Stimulated activated CD8-positive, alpha-beta memory T cell treated with anti-CD3 and anti-CD28 coated beads, Interleukin-4, amount 100 ng/mL, for 1 hour (primary cell): ENCODE data around the gene DDX27.

Experiments
- DNase-seq, 2 donors: peaks; one replicate each; pipeline ENCODE4 v3.0.0-alpha.2; 2020; ENCODE audit warnings: low read depth in 2 of 2, low spot score in 1 of 2

The DDX27 gene

DNA sequence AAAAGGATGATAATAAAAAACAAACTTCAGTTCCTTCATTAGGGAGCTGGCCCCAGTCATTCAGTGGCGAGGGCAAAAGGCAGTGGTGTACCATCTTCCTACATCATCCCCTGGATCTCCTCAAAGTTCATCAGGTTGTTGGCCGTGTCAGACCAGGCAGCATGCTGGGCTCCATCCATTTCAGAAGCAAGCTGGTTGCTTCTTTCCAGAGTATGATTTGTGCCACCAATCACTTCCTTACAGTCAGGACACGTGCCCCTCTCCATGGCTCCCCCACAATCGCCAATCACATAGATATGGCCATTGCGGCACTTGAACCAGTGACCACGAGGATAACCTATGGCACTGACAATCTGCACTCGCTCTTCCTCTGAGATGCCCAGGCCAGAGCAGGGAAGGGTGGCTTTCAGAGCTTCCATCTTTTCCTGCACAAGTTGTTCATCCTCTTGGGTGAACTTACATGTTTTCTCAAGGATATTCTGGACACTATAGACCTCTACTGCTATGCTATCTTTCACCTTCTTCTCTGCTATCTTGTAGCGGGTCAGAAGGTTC lies 28.0 kb downstream of the DDX27 start:
- DNase-seq = no peak

DNA sequence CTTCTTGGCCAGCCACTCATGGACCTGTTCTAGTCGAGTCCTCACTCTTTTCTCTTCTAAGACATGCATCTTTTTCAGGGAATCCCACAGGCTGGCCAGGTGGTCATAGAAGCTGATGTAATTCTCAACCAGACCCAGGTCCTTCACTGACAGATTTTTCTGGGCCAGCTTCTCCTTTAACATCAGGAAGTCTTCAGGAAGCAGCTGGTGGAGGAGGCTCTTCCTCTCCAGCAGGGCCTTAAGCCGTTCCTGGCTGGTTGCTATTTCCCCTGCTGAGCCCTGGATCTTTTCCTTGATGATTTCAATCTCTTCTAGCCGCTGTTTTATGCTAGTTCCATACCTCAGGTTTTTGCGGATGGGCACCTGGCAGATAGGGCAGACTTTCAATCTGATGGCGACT lies 28.6 kb downstream of the DDX27 start:
- no peak for DNase-seq

DNA sequence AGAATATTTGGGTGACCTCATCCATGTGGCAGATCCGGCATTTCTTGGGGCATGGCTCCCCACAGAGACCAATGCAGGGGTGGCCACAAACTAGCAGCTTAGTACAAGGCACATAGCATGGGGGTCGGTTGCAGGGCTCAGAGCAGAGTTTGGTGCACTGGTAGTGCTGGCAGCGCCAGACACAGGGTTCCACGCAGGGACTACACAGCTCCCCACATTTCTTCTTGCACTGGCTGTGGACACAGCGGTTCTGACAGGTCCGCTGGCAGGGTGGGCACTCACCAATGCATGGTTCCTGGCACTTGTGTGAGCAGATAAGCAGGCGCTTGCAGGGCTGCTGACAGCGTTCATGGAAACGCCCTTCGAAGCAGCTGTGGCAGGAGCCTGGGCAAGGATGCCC lies 29.1 kb downstream of the DDX27 start:
- no peak for DNase-seq

DNA sequence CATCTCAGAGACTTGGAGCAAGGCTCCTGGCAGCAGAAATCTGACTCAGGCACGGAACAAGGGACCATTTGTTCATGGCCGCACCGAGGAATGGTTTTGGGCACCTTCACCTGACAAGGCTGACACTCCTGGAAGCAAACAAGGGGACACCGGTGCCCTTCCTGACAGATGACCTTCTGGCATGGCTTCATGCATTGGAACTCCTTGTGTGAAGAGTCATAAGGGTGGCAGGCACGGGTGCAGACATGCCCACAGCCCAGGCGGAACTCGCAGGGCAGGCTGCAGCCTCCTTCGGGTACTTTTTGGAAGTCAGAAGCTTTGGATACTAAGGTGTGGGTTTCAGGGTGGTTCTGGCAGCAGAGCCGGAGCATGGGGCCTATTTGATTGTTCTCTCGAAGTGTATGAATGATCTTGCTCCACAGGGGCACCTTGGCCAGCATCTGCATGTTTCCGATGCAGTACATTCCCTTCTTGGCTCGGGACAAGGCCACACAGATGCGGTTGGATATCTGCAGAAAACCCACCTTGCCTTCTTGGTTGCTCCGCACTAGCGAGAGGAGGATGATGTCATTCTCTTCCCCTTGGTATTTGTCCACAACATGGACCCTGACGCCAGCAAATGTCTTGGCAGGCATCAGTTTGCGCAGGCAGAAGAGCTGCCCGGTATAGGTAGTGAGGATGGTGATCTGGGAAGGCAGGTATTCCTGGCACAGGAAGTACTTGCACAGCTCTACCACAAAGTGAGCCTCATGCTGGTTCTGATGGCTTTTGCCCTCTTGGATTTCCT lies 29.9 kb downstream of the DDX27 start:
- DNase-seq = no peak

DNA sequence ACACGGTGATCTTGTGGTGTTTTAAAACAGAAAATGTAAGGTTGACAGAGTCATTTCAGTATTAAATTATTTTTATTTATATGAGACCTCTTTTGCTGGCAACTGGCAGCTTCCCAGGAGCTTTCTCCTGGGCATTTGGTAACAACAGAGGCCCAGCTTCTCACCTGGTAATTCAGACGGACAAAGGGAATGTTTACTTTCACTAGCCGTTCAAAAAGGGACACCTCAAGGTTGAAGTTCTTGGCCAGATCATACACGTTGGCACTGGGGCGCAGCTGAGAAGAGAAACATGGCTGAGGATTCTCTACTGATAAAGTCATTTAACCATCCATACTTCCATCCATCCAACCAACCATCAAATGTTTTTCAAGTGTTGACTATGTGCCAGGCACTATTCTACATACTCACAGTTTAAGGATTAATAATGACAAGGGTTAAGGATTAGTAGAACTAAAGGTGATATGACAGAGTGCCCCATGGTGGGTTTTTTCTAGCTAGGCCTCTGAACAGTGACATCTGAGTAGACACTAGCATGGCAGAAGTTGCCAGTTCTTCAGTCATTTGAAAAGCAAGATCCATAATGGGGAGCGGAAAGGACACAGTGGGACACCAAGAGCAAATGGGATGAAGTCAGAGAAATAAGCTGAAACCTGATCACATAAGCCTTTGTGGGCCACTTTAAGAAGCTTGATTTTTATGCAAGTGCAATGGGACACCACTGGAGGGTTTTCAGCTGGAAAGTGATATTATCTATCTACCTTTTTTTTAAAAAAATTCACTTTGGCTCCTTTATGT lies 33.5 kb downstream of the DDX27 start:
- DNase-seq = no peak

DNA sequence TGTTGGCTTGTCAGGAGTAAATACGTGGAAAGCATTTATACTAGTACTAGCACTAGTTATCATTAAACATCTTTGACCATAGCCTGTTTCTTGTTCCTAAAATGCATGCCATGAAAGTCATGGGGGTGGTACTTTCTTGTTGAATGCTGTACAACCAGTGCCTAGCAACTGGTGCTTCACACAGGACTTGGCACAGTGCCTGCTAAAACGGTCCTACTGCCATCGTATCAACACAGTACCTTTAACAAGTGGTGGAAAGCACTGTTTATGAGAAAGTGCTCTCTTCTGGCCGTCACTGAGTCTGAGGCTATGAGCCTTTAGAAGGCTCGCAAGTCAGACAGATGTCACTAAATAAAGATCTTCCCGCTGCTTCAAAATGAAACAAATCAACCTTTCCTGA lies 37.0 kb downstream of the DDX27 start:
- no peak for DNase-seq

DNA sequence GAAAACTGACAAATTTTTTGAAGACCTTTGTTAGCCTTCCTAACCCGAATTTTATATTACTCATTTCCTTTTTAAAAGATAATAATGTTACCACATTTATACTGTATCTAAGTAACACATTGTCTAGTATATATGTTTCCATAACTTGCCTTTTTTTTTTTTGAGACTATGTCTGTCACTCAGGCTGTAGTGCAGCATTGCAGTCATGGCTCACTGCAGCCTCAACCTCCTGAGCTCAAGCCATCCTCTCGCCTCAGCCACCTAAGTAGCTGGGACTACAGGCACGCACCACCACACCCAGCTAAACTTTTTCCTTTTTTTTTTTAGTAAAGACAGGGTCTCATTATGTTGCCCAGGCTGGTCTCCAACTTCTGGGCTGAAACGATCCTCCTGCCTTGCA lies 40.1 kb downstream of the DDX27 start:
- DNase-seq = no peak

DNA sequence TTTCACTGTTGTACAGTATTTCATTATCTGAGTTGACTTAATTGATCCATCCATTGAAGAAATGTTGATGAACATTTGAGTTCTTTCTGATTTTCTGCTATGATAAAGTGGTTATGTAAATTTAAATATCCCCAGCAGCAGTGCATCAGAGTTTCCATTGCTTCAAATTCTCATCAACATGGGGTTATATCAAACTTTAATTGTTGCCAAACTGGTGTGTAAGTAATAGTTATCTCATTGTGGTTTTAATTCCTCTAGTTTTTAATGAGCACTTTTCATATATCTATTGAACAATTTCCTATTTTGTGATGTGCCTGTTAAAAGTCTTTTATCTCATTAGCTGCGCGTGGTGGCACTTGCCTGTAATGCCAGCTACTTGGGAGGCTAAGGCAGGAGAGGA lies 40.6 kb downstream of the DDX27 start:
- no peak for DNase-seq

DNA sequence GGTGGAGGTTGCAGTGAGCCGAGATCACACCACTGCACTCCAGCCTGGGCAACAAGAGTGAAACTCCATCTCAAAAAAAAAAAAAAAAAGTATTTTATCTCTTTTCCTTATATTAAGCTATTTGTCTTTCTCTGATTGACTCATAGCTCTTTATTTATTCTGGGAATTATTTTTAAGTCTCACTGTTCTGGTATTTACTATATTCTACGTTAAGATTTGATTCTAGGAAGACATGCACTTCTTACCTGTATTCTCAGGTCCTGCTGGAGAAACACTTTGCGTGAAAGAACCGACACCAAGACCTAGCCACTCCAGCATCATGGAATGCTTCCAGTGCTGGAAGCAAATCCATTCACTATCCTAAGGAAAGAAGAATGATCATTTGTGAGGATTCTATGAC lies 41.0 kb downstream of the DDX27 start:
- DNase-seq = no peak

DNA sequence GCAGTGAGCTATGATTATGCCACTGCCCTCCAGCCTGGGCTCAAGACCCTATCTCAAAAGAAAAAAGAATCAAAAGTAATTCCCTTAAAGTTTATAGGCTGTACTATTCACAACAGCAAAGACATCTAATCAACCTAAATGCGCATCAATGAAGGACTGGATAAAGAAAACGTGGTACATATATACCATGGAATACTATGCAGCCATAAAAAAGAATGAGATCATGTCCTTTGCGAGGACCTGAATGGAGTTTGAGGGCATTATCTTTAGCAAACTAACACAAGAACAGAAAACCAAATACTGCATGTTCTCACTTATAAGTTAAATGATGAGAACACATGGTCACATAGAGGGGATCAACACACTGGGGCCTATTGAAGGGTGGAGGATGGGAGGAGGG lies 42.0 kb downstream of the DDX27 start:
- no peak for DNase-seq

DNA sequence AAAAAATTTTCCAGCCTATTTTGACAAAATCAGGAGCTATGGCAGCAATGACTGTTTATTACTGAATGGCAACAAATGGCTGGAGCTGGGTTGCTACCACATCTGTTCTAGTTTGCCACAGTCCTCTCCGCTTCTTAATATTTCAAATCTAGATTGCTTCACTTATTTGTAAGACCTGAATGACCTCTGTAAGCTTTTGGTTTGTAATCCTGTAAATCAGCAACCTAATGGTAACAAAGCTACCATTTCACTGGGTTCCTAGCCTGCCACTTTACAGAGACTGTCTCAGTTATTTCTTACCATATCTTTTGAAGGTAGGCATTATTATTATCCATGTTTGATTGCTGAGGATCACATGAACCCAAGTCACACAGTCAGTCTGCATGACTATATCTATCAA lies 43.2 kb downstream of the DDX27 start:
- DNase-seq = no peak

DNA sequence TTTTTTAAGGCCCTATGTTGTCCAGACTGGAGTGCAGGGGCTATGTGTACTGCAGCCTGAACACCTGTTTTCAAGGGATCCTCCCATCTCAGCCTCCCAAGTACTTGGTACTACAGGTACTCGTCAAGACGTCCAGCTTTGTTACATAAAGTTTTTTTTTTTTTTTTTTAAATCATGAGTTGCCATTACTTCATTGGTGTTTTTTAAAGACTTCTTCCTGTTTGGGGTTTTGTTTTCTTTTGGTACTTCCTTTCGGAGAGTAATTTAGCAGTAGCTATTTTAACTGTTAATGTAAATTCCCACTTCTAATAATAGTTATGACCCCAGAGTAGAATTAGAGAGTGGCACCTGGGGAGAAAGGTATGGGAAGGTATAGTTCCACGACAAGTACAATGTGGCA lies 48.1 kb downstream of the DDX27 start:
- DNase-seq = no peak

DNA sequence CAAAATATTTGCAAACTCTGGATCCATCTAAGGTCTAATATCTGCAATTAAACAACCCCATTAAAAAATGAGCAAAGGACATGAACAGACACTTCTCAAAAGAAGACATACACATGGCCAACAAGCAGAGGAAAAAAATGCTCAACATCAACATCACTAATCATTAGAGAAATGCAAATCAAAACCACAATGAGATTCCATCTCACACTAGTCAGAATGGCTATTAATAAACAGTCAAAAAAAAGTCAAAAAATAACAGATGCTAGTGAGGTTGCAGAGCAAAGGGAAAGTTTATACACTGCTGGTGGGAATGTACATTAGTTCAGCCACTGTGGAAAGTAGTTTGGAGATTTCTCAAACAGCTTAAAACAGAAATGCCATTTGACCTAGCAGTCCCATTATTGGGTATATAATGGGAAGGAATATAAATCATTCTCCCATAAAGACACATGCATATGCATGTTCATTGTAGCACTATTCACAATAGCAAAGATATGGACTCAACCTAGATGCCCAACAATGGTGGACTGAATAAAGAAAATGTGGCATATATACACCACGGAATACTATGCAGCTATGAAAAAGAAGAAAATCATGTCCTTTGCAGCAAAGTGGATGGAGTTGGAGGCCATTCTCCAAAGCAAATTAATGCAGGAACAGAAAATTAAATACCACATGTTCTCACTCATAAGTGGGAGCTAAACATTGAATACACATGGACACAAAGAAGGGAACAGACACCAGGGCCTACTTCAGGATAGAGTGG lies 49.6 kb downstream of the DDX27 start:
- no peak for DNase-seq

DNA sequence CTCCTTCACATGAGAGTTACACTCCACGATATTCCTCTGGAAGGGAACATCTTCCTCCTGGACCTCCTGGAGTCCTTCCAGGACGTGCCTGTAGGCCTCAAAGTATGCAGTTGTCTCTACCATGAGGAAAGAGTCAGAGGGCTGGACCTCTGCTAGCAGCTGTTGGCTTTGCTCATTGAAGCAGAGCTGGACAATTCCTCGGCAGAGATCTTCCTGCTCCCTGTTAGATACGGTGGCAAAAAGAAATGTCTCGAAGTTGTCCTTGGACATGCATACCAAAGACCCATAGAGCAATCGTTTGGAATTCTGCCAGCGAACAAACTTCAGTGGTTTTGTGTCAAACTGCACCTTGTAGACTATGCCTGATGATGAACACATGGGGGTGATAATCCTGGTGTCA lies 51.0 kb downstream of the DDX27 start:
- no peak for DNase-seq

DNA sequence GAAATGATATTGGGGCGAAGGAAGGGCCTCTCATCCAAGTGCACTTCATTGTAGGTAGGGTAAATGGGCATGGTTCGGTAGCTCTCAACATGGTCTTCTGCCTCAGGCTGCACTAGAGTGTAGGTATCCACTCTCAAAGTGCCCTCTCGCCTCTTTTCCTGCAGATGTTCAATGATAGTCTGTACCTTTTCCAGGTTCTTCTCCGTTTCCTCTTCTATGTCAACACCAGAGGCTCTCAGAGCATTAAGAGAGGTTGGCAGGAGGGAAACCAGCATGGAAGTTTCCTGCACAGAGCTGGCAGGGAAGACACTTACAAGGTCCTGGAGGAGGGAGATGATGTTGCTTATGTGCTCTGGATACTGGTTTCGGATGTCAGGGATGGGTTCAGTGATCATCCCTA lies 51.5 kb downstream of the DDX27 start:
- no peak for DNase-seq

DNA sequence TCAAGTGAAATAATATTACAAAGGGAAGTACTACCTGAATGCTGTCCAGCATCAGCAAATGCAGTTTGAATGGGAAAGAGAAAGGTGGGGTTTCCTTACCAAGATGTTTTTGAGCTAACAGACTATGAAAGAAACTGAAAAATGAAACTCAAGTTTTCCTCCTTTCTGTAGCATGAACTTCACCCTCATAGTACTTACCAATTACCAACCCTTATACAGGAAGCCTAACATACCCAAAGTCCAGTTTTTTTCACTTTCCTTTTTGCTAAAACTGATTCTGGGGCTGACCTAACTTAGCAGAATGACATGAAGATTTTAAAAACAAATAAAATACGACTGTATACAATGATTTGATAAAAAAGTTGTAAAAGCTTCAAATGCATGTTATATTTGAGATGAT lies 53.4 kb downstream of the DDX27 start:
- DNase-seq = no peak

DNA sequence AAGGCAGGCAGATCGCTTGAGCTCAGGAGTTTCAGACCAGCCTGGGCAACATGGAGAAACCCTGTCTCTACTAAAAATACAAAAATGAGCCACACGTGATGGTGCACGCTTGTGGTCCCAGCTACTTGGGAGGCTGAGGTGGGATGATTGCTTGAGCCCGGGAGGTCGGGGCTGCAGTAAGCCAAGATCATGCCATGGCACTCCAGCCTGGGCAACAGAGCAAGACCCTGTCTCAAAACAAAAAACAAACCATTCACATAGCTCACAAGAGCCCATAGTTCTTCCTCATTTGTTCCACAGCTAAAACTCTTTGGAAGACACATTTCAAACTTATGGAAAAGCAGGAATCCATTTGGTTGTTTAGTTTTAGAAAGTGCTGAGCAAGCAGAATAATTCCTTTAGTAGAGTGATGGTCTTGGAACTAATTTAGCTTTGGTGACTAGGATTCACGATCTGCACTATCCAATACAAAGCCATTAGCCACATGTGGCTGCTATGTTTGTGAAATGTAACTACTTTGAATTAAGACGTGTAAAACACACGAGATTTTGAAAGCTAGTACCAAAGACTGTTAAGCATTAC lies 54.6 kb downstream of the DDX27 start:
- DNase-seq = no peak

DNA sequence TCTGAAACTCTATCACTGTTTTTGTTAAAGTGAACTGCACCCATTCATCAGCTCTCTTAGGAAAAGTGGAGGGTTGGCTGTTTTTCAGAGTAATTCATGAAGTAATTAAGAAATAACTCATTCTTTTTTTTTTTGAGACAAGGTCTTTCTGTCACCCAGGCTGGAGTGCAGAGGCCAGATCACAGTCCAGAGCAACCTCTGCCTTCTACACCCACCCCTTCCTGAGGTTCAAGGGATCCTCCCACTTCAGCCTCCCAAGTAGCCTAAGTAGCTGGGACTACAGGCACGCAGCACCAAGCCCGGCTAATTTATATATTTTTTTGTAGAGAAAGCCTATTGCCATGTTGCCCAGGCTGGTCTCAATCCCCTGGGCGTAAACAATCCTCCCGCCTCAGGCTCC lies 56.0 kb downstream of the DDX27 start:
- no peak for DNase-seq

DNA sequence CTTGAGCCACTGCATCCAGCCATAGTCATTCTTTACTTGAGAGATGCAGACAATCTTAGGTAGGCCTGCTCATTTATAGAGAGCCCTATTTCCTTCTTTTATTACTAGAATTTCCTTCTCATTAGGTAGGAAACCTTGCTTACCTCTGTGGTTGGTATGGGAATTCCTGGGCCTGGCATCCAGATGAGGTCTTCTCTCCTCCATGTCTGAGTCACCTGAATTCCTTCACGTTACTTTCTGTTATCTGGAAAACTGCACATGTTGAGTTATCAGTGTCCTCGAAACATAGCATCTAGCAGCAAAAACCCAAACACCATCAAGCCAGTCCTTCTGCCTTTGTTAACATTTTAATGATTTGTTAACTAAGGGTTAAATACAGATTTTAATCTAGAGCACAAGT lies 56.4 kb downstream of the DDX27 start:
- DNase-seq = no peak

DNA sequence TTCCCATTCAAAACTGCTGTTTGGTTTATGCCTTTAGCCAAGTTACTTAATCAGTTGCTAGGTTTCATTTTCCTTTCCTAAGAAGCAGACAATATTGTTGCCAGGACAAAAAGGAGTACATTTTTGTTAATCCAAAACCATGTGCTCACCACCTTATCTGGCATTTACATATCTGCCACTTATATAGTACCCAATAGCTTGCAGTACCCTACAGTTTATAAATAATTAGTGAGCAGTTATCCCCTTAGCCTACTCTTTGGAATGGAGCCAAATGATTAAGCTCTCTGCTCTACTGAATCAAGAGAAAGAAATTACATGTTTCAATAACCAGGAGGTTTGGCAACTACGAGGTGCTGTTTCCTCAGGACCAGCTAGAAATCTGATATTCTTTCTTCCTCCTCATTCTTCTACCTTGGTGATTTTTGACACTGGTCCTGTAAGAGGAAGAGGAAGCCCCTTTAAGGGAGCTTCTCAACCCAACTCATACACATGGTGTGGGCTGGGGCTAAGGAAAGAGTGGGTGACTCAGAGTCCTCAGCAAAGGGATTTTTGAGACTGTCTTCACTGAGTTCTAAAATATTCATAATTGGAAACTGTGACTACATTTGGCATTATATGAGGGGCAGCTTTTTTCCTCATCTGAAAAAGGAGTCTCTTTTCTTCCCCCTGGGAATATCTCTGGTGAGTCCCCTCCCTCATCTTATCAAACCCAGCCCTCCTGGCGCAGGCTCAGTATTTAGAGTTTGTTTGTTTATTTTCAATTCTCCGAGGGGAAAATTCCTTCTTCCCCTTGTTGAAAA lies 57.1 kb downstream of the DDX27 start:
- DNase-seq = peak in 1 of 2 donors; percentile 33
